Sigmoid colon (tissue), 4 donors: ENCODE results near the gene GRIK3.

Source experiments
- POLR2AphosphoS5 ChIP-seq, 4 donors: sonication (generic); formaldehyde crosslinking; IDR thresholded peaks; one replicate each; pipeline ENCODE4 v1.6.1; 2017; ENCODE audit warnings: antibody characterized with exemption in 4 of 4
- TF ChIP-seq, protein P1 (sequence below), 4 experiments: fragments of 450-650 bp in 3 of 4; fragments of 200-600 bp in 1 of 4; IDR thresholded peaks; one replicate each; pipeline ENCODE4 v1.5.1; 2016 to 2019; ENCODE audit warnings: antibody characterized with exemption in 4 of 4, mild to moderate bottlenecking in 3 of 4, moderate library complexity in 2 of 4

DNA sequence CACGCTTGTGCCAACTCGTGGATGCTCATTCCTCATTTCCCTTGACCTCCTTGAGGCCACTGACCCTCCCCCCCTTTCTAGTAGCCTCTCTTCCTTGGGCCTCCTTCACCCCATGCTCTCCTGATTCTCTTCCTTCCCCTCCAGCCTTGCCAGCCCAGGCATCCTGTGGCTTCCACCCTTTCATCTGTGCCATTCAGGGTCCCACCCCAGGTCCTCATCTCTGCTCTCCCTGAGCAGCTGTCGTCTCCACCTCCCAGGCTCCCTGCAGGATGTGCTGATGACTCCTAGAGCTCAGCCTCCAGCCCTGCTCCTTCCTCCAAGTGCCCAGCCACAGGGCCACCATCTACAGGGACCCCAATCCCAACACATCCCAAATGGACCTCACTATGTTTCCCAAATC is 197.4 kb downstream of the GRIK3 start:
- TF ChIP-seq, protein P1, sequence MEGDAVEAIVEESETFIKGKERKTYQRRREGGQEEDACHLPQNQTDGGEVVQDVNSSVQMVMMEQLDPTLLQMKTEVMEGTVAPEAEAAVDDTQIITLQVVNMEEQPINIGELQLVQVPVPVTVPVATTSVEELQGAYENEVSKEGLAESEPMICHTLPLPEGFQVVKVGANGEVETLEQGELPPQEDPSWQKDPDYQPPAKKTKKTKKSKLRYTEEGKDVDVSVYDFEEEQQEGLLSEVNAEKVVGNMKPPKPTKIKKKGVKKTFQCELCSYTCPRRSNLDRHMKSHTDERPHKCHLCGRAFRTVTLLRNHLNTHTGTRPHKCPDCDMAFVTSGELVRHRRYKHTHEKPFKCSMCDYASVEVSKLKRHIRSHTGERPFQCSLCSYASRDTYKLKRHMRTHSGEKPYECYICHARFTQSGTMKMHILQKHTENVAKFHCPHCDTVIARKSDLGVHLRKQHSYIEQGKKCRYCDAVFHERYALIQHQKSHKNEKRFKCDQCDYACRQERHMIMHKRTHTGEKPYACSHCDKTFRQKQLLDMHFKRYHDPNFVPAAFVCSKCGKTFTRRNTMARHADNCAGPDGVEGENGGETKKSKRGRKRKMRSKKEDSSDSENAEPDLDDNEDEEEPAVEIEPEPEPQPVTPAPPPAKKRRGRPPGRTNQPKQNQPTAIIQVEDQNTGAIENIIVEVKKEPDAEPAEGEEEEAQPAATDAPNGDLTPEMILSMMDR (IDR thresholded peaks at IDR 0.05) = no peak
- TF ChIP-seq POLR2AphosphoS5 (IDR thresholded peaks at IDR 0.05) = no peak
